Loucy (cell line): ENCODE measurements around the gene HPX.

ENCODE experiments used
- CTCF ChIP-seq: fragments of 200-600 bp; sonication (generic); conservative IDR thresholded peaks from 2 replicates; pipeline ENCODE4 v1.5.1; 2014; ENCODE audit warnings: mild to moderate bottlenecking, antibody characterized with exemption, low read length
- EZH2phosphoT487 ChIP-seq: fragments of 200-600 bp; IDR thresholded peaks from 2 replicates; pipeline ENCODE4 v1.6.1; 2018; ENCODE audit warnings: antibody characterized with exemption, mild to moderate bottlenecking, moderate library complexity, borderline replicate concordance

- no peak for TF ChIP-seq CTCF
- TF ChIP-seq EZH2phosphoT487, result no peak
These were observed 12.4 kb upstream of the HPX start for GRCh38 chr11:6453152-6453551.
